Measurements from ENCODE around the gene RXRB.

DNA sequence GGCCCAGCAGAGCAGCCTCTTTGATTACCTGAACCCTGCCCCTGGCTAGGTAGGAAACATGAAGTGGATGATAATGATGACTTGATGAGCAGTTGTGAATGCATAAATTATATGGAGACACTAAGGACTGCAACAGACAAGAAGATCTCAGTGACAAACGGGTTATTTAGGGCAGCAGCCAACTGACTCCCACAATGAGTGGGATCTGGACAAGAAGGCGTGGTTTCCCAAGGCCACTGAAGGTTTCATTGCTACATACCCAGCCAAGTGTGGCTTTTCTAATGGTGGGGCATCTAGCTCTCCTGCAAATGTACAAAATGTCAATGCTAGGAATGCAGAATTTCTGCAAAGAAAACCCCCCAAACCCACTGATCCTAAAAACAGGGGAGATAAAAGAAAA is 37.3 kb upstream of the RXRB start:
- TF ChIP-seq POLR2A (IDR thresholded peaks at IDR 0.05; ENCODE audit: low read depth, low read length) (no peak), POLR2AphosphoS5 (IDR thresholded peaks at IDR 0.05; ENCODE audit: insufficient read depth, low read depth, low read length) (no peak), JUN (IDR thresholded peaks at IDR 0.05; ENCODE audit: borderline replicate concordance, insufficient read depth, insufficient read length, low read depth) (no peak), EZH2 (IDR thresholded peaks at IDR 0.05; ENCODE audit: borderline replicate concordance, low read depth, low read length, severe bottlenecking) (no peak), MYC (IDR thresholded peaks at IDR 0.05; ENCODE audit: low read depth, low read length) (no peak), FOS (IDR thresholded peaks at IDR 0.05; ENCODE audit: borderline replicate concordance, insufficient read depth, low read length) (no peak)
- TF ChIP-seq, protein P1, sequence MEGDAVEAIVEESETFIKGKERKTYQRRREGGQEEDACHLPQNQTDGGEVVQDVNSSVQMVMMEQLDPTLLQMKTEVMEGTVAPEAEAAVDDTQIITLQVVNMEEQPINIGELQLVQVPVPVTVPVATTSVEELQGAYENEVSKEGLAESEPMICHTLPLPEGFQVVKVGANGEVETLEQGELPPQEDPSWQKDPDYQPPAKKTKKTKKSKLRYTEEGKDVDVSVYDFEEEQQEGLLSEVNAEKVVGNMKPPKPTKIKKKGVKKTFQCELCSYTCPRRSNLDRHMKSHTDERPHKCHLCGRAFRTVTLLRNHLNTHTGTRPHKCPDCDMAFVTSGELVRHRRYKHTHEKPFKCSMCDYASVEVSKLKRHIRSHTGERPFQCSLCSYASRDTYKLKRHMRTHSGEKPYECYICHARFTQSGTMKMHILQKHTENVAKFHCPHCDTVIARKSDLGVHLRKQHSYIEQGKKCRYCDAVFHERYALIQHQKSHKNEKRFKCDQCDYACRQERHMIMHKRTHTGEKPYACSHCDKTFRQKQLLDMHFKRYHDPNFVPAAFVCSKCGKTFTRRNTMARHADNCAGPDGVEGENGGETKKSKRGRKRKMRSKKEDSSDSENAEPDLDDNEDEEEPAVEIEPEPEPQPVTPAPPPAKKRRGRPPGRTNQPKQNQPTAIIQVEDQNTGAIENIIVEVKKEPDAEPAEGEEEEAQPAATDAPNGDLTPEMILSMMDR (IDR thresholded peaks at IDR 0.05; ENCODE audit: extremely low read depth in 1 of 2, insufficient read depth in 1 of 2, low read depth in 1 of 2, low read length in 2 of 2): no peak
- TF ChIP-seq, protein P2, sequence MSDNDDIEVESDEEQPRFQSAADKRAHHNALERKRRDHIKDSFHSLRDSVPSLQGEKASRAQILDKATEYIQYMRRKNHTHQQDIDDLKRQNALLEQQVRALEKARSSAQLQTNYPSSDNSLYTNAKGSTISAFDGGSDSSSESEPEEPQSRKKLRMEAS (IDR thresholded peaks at IDR 0.05; ENCODE audit: insufficient read depth, insufficient read length): no peak
